Fibroblast of villous mesenchyme (primary cell): ENCODE data around the gene MRFAP1L1. TPM values are rescaled to one million over a fixed set of nuclear protein-coding genes. Genes with fewer than 3 reads are reported as not detected.

Experiments
- DNase-seq: peaks from one replicate; pipeline ENCODE4 v3.0.0-alpha.2; 2010; ENCODE audit warnings: low read depth
- H3K4me3 ChIP-seq: 2 replicates; pipeline ENCODE4 v1.5.1; 2011; ENCODE audit warnings: low read depth, mild to moderate bottlenecking, low read length
- CTCF ChIP-seq: IDR thresholded peaks from 2 replicates; pipeline ENCODE4 v1.5.1; 2012; ENCODE audit warnings: low read depth, mild to moderate bottlenecking, low read length; ENCODE audit not compliant: insufficient read depth
- total RNA-seq: library from RNA; depleted of rRNA; stranded (reverse); fragments of >200 nt; gene quantifications from 2 replicates; pipeline ENCODE4 v1.2.3, GENCODE V29; 2012

The MRFAP1L1 gene
- total RNA-seq, 1 donor, result 42.7 TPM

- no peak overlapping the region for H3K4me3 ChIP-seq
- TF ChIP-seq CTCF, result no peak
- DNase-seq, result no peak
These were observed 13.1 kb downstream of the MRFAP1L1 start for GRCh38 chr4:6696611-6697010.

- peak; percentile 69 for DNase-seq
- no peak overlapping the region for H3K4me3 ChIP-seq
- no peak for TF ChIP-seq CTCF
These were observed 13.7 kb downstream of the MRFAP1L1 start for GRCh38 chr4:6695660-6696610.

GRCh38 chr4:6694177-6694901 is 15.3 kb downstream of the MRFAP1L1 start:
- no peak for TF ChIP-seq CTCF

GRCh38 chr4:6693231-6694176 is 16.2 kb downstream of the MRFAP1L1 start, which contains the start of gene S100P:
Gene S100P, plus strand, starts transcription at chr4:6693878. Its CDS starts 55 bp downstream, at chr4:6693933.
- DNase-seq, result peak; percentile 18
- no peak within 1 kb of the TSS for H3K4me3 ChIP-seq
- no peak for TF ChIP-seq CTCF

More at GRCh38 chr4:6694177-6694901, 15.3 kb downstream of the MRFAP1L1 start:
- DNase-seq, result no peak
- no peak overlapping the region for H3K4me3 ChIP-seq

GRCh38 chr4:6692806-6693205 is 16.9 kb downstream of the MRFAP1L1 start:
- DNase-seq, result peak; percentile 60
- no peak for TF ChIP-seq CTCF

GRCh38 chr4:6692379-6692778 is 17.3 kb downstream of the MRFAP1L1 start:
- no peak overlapping the region for H3K4me3 ChIP-seq
- no peak for TF ChIP-seq CTCF
- no peak for DNase-seq

More at GRCh38 chr4:6692806-6693205, 16.9 kb downstream of the MRFAP1L1 start:
- no peak overlapping the region for H3K4me3 ChIP-seq
